Esophagus muscularis mucosa (tissue), 4 donors: ENCODE measurements around the gene TMEM63B. TPM values are rescaled to one million over a fixed set of nuclear protein-coding genes. Genes with fewer than 3 reads are reported as not detected.

Experiments used
- DNase-seq: peaks from one replicate; pipeline ENCODE4 v3.0.0-alpha.2; 2017; ENCODE audit errors: extremely low spot score
- H3K27ac ChIP-seq, 4 donors: fragments of 200-600 bp; sonication (generic); replicated peaks in 1 of 4; 1 replicate in 3 of 4; 2 replicates in 1 of 4; pipeline ENCODE4 v1.5.1; 2016 to 2019; ENCODE audit warnings: mild to moderate bottlenecking in 1 of 4
- H3K27me3 ChIP-seq, 4 donors: fragments of 200-600 bp; sonication (generic); one replicate each; pipeline versions ENCODE4 v1.5.1 to v1.6.0; 2016 to 2019
- H3K36me3 ChIP-seq, 4 donors: fragments of 200-600 bp; sonication (generic); one replicate each; pipeline ENCODE4 v1.5.1; 2016 to 2019
- H3K4me1 ChIP-seq, 4 donors: fragments of 200-600 bp; sonication (generic); one replicate each; pipeline ENCODE4 v1.5.1; 2016 to 2019
- H3K4me3 ChIP-seq, 4 donors: fragments of 200-600 bp; sonication (generic); 1 replicate in 2 of 4; 2 replicates in 2 of 4; pipeline ENCODE4 v1.5.1; 2016 to 2019; ENCODE audit warnings: mild to moderate bottlenecking in 4 of 4, moderate library complexity in 1 of 4
- H3K9me3 ChIP-seq, 4 donors: fragments of 200-600 bp; sonication (generic); 1 replicate in 3 of 4; 2 replicates in 1 of 4; pipeline ENCODE4 v1.5.1; 2016 to 2019
- CTCF ChIP-seq, 3 experiments: fragments of 200-600 bp in 2 of 3; fragments of 450-650 bp in 1 of 3; sonication (generic) in 2 of 3; IDR thresholded peaks; one replicate each; pipeline ENCODE4 v1.5.1; 2017 to 2019; ENCODE audit warnings: antibody characterized with exemption in 3 of 3, mild to moderate bottlenecking in 2 of 3, moderate library complexity in 1 of 3
- EP300 ChIP-seq: sonication (generic); formaldehyde crosslinking; IDR thresholded peaks from one replicate; pipeline ENCODE4 v1.6.1; 2017; ENCODE audit warnings: antibody characterized with exemption
- POLR2A ChIP-seq: fragments of 450-650 bp; IDR thresholded peaks from one replicate; pipeline ENCODE4 v1.6.1; 2017; ENCODE audit warnings: antibody characterized with exemption, moderate library complexity, mild to moderate bottlenecking, low read depth
- POLR2AphosphoS5 ChIP-seq, 2 donors: sonication (generic); formaldehyde crosslinking; IDR thresholded peaks; one replicate each; pipeline ENCODE4 v1.6.1; 2017; ENCODE audit warnings: antibody characterized with exemption in 2 of 2
- WGBS: methylation state at CpG from one replicate; pipeline ENCODE4 v1.1.5; 2018; 5-methylcytosine and 5-hydroxymethylcytosine counted together
- intact Hi-C: fragments of 100-400 bp; cut with DNase I; formaldehyde crosslinking; loops from one replicate; pipeline ENCODE4 v1.15.1; 2023
- total RNA-seq, 4 donors: library from RNA; depleted of rRNA; stranded (reverse); fragments of >200 nt; gene quantifications; one replicate each; pipeline versions ENCODE4 v1.1.0 to v1.2.1, GENCODE V29; 2016

Gene TMEM63B
- total RNA-seq, 4 donors from 2014 or later: 18.2 to 31.1 (median 23.3) TPM

DNA sequence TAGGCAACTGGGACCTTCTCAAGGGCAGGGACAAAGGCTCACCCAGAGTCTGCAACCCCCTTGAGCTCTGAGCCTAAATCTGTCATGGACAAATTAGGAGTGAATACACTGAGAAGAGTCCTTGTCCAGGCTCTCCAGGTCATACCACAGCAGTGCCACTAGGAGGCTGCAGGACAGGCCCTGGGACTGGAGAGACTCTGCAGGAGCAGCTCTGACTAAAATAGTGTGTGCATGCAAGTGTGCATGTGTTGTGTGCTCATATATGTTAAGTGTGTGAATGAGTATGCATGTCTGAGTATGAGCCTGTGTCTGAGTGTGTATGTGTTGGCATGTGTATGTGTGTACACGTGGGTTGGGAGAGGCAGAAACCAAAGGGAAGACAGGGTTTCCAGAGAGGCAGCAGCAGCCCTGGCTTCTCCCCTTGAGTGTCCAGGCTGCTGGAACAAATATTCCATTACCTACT, 27.2 kb upstream of the TMEM63B start:
- Histone ChIP-seq H3K36me3 (peaks cover 7 to 25% (median 21%) of the 10 kb centered on the region in 4 donors), H3K4me3 (no peak overlapping the region), H3K27me3 (no peaks in the 10 kb centered on the region), H3K9me3 (no peaks in the 10 kb centered on the region), H3K4me1 (peaks cover 4 to 10% (median 8%) of the 10 kb centered on the region in 4 donors), H3K27ac (no peak overlapping the region)
- TF ChIP-seq POLR2A: no peak
- peak in 2 of 3 experiments; percentile 19 to 46 for TF ChIP-seq CTCF (IDR thresholded peaks at IDR 0.05)
- no peak for DNase-seq
- WGBS: 38% methylated on average over 1 of the region's 1 CpG
- intact Hi-C loops: no loop called here

- Histone ChIP-seq H3K27me3 (no peaks in the 10 kb centered on the region), H3K36me3 (peaks cover 7 to 26% (median 24%) of the 10 kb centered on the region in 4 donors), H3K27ac (no peak overlapping the region), H3K4me1 (peaks cover 15 to 23% (median 16%) of the 10 kb centered on the region in 4 donors), H3K9me3 (no peaks in the 10 kb centered on the region), H3K4me3 (no peak overlapping the region)
- 89% methylated on average over 4 of the region's 4 CpGs for WGBS
- TF ChIP-seq POLR2A: no peak
- TF ChIP-seq CTCF (IDR thresholded peaks at IDR 0.05): no peak
- no peak for TF ChIP-seq POLR2AphosphoS5 (IDR thresholded peaks at IDR 0.05)
- TF ChIP-seq EP300: no peak
- no peak for DNase-seq
- intact Hi-C loops: no loop called here
These were observed 25.5 kb upstream of the TMEM63B start for GRCh38 chr6:44101832-44102231.

DNA sequence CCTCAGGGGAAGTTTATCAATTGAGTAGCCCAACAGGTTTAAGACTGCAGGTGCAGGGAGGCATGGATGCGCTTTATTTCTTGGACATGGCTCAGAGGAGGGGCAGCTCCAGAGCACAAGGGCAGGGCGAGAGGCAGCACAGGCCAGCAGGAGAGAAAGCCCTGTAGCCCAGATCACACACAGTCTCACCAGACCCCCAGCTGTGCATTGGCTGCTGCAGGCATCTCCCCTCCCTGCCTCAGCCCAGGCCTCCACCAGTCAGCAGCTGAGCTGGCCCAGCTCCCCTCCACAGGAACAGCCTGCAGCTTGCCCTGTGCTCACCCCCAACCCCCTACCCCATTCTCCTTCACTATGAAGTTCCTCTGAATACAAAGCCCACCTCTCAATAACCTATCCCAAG, 24.8 kb upstream of the TMEM63B start:
- Histone ChIP-seq H3K36me3 (peaks cover 7 to 33% (median 24%) of the 10 kb centered on the region in 4 donors), H3K27ac (no peak overlapping the region), H3K27me3 (no peaks in the 10 kb centered on the region), H3K4me1 (peaks cover 14 to 23% (median 17%) of the 10 kb centered on the region in 4 donors), H3K4me3 (no peak overlapping the region), H3K9me3 (no peaks in the 10 kb centered on the region)
- no peak for DNase-seq
- 93% methylated on average over 2 of the region's 2 CpGs for WGBS
- intact Hi-C loops: no loop called here
- TF ChIP-seq POLR2AphosphoS5 (IDR thresholded peaks at IDR 0.05) (no peak), EP300 (no peak), CTCF (IDR thresholded peaks at IDR 0.05) (no peak), POLR2A (no peak)

DNA sequence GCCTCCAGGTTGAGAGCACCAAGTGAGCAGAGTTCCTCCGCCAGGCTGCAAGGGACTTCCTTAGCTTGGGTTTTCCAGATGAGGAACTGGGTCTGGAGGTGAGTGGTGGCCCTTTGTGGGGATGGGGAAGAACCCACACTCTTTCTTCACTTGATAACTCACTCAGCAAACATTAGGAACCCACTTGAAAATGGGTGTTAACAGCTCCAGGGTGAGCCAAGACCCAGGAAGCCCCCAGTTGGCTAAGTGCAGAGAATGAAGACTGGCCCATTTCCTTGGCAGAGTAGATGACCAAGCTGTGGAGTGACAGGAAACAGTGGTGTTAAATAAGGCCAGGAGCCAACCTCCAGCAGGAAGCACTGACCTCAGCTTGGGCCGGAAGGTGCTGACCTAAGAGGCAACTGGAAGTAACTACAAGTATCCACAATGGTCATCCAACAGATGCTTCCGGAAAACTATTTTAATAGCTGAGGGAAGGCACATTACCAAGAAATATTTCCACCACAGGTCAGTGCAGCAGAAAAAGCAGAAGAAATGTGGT, 22.8 kb upstream of the TMEM63B start:
- Histone ChIP-seq H3K4me3 (no peak overlapping the region), H3K4me1 (peaks cover 14 to 23% (median 17%) of the 10 kb centered on the region in 4 donors), H3K9me3 (no peaks in the 10 kb centered on the region), H3K27ac (peak overlapping the region in 1 of 4 donors; percentile 36), H3K27me3 (no peaks in the 10 kb centered on the region), H3K36me3 (peaks cover 11 to 50% (median 34%) of the 10 kb centered on the region in 4 donors)
- intact Hi-C loops: no loop called here
- TF ChIP-seq POLR2AphosphoS5 (IDR thresholded peaks at IDR 0.05) (peak; percentile 61 to 75), POLR2A (no peak), EP300 (no peak)
- no peak for DNase-seq
- WGBS: 59% methylated on average over 3 of the region's 3 CpGs

DNA sequence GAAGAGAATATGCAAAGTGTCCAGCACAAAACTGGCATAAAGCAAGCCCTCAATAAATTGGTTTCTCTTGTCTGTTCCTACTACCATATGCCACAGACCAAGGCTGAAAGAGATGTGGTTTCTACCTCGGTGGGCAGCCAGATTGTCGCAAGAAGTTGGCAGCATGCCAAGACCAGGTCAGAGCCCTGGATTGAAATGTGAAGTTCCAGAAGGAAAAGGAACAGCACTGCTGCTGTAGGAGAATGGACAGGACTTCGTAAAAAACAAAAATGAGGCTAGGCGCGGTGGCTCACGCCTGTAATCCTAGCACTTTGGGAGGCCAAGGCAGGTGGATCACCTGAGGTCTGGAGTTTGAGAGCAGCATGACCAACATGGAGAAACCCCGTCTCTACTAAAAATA, 22.2 kb upstream of the TMEM63B start:
- 76% methylated on average over 7 of the region's 7 CpGs for WGBS
- Histone ChIP-seq H3K4me1 (peaks cover 14 to 23% (median 17%) of the 10 kb centered on the region in 4 donors), H3K4me3 (no peak overlapping the region), H3K36me3 (peaks cover 12 to 50% (median 30%) of the 10 kb centered on the region in 4 donors), H3K9me3 (no peaks in the 10 kb centered on the region), H3K27me3 (no peaks in the 10 kb centered on the region), H3K27ac (peak overlapping the region in 3 of 4 donors; percentile 21 to 39 (median 36))
- DNase-seq: no peak
- no peak for TF ChIP-seq POLR2AphosphoS5 (IDR thresholded peaks at IDR 0.05)
- no peak for TF ChIP-seq CTCF (IDR thresholded peaks at IDR 0.05)
- TF ChIP-seq POLR2A: no peak
- TF ChIP-seq EP300: no peak
- intact Hi-C loops: no loop called here
